Memory B cell (primary cell): Measurements from ENCODE around the gene HPCAL1.
"Not testable (repeated sequence)": the region's sequence is repeated elsewhere in the genome, so short reads cannot be mapped to it uniquely, and the experiment has no call there.

ENCODE experiments used
- ATAC-seq: fragments of 150-1000 bp; cut with Tn5 transposase; 2 replicates; pipeline ENCODE4 v1.10.0; 2021; ENCODE audit warnings: low read depth, mild to moderate bottlenecking, moderate library complexity
- DNase-seq, 2 donors: peaks; one replicate each; pipeline ENCODE4 v3.0.0; 2022; ENCODE audit warnings: low spot score in 2 of 2
- H3K27ac Mint-ChIP-seq: one replicate; pipeline ENCODE4 v1.8.0; 2022; ENCODE audit warnings: mild to moderate bottlenecking, moderate library complexity, mixed read lengths
- H3K27me3 Mint-ChIP-seq: one replicate; pipeline ENCODE4 v1.8.0; 2022; ENCODE audit warnings: mixed read lengths
- H3K36me3 Mint-ChIP-seq: one replicate; pipeline ENCODE4 v1.8.0; 2022; ENCODE audit warnings: mild to moderate bottlenecking, mixed read lengths
- H3K4me1 Mint-ChIP-seq: one replicate; pipeline ENCODE4 v1.8.0; 2022; ENCODE audit warnings: mixed read lengths
- H3K4me3 Mint-ChIP-seq: one replicate; pipeline ENCODE4 v1.8.0; 2022; ENCODE audit warnings: mild to moderate bottlenecking, moderate library complexity, mixed read lengths
- H3K9me3 Mint-ChIP-seq: one replicate; pipeline ENCODE4 v1.8.0; 2022; ENCODE audit warnings: mixed read lengths

The HPCAL1 gene

DNA sequence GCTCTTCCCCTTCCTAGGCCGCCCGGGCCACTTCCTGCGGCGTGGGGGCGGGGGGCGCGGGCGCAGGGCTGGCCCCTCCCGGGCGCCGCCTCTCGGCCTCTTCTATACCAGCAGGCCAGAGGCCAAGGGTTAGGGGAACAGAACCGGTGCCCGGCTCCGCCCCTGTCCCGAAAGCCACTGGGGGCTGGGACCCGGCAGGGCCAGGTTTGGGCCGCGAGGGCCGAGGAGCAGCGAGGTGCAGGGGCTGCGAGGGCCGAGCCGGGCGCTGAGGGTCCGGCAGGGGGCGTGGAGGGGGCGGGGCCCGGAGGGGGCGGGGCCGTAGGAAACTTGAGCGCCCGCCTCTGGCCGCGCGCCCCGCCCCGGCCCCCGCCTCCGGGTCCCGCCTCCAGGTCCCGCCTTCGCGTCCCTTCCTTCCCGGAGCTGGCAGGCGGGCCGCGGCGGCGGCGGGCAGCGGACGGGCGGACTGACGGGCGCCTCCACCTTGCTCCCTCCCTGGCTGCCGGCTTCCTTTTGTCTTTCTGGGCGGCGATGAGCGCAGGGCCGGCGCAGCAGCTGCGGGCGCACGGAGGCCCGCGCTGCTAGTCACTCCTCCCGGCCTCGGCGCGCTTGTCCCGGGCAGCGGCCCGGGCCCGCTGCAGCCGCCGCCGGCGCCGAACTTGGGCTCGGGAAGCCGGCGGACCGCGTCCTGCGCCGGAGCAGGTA, at the start of gene HPCAL1:
TSS of gene HPCAL1 (plus strand) at position 426 of the 702 bp plus-strand sequence. CDS start 116,854 bp downstream, outside the sequence.
- peak within 1 kb of the TSS; percentile 99 for H3K4me3 Mint-ChIP-seq
- H3K4me1 Mint-ChIP-seq = peaks cover 31% of the 10 kb centered on the region
- DNase-seq (peak; percentile 83 to 90), ATAC-seq (peak; percentile 72)
- H3K27me3 Mint-ChIP-seq = no peaks in the 10 kb centered on the region
- no peaks in the 10 kb centered on the region for H3K36me3 Mint-ChIP-seq
- H3K27ac Mint-ChIP-seq = peak within 1 kb of the TSS; percentile 63
- H3K9me3 Mint-ChIP-seq = peaks cover 2% of the 10 kb centered on the region

DNA sequence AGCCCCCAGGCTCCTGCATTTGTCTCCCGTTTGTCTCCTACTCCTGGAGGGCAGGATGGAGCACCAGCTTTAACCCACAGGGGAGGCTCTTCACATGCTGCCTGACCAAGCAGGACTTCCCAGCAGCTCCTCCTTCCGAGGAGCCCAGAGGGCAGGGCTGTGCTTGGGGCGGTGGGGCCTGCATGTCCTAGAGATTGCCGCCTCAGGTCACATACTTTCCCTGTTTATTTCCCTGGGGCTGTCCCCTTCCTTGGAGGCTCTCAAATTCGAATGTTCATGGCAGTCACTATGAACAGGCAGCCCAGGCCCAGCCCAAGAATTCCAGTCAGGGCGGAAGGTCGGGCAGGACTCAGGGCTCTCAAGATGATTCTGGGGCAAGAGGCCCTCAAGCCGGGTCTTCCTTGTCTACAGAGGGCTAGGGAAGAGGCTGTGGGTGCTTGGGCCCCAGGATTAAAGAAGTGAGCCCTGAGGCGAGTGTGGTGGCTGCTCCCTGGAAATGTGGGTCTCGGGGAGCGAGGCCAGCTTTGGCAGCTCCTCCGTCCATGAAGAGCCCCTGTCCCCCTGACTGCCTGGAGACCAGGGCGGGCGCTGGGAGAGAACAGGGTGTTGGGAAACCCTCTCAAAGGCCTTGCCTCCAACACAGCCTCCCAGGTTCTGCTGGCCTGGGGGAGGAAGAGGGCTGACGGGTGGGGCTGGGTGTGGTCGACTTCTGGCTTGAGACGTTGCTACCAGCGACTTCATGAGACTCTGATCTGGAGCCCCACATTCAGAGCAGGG, 48.9 kb upstream of the HPCAL1 start:
- Mint-ChIP-seq H3K9me3 (peaks cover 12% of the 10 kb centered on the region), H3K4me1 (peaks cover 4% of the 10 kb centered on the region), H3K27me3 (peaks cover 7% of the 10 kb centered on the region), H3K27ac (no peak overlapping the region), H3K36me3 (peaks cover 6% of the 10 kb centered on the region), H3K4me3 (no peak overlapping the region)
- DNase-seq = no peak
- ATAC-seq = no peak

DNA sequence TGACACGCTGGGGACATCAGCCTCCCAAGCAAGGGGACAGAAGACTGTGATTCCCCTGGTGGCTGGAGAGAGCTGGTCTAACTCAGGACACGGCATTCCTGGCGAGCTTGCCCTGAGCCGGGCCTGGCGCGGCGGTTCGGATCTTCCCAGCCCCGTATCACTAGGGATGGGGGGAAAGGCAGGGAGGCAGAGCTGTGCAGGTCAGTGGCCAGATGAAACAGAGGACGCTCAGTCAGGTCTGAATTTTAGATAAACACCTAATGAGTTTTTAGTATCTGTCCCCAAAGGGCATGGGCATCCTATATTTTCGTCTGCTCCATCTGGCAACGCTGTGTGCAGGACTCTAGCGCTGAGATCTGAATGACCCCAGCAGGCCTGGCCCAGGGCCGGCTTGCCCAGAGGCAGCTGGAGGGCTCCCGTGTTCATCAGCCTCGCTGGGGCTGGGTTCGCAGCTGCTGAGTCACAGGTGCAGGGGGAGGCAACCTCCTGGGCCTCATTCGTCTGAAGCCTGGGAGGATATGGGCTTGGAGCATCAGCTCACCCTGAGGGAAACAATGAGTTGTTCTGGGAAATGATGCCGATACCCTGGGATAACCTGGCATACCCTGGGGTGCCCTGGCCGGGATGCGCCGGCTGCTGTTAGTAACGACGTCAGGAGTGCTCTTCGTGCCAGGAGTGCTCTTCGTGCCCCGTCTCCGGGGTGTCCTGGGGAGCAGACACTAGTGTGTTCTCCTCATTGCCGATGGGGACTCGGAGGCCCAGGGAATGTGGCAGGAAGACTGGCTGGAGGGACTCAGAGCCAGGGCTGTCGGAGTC, 48.1 kb upstream of the HPCAL1 start:
- Mint-ChIP-seq H3K27me3 (peaks cover 7% of the 10 kb centered on the region), H3K4me3 (no peak overlapping the region), H3K4me1 (peaks cover 4% of the 10 kb centered on the region), H3K9me3 (peaks cover 12% of the 10 kb centered on the region), H3K36me3 (peaks cover 6% of the 10 kb centered on the region), H3K27ac (no peak overlapping the region)
- ATAC-seq = no peak
- DNase-seq = no peak

DNA sequence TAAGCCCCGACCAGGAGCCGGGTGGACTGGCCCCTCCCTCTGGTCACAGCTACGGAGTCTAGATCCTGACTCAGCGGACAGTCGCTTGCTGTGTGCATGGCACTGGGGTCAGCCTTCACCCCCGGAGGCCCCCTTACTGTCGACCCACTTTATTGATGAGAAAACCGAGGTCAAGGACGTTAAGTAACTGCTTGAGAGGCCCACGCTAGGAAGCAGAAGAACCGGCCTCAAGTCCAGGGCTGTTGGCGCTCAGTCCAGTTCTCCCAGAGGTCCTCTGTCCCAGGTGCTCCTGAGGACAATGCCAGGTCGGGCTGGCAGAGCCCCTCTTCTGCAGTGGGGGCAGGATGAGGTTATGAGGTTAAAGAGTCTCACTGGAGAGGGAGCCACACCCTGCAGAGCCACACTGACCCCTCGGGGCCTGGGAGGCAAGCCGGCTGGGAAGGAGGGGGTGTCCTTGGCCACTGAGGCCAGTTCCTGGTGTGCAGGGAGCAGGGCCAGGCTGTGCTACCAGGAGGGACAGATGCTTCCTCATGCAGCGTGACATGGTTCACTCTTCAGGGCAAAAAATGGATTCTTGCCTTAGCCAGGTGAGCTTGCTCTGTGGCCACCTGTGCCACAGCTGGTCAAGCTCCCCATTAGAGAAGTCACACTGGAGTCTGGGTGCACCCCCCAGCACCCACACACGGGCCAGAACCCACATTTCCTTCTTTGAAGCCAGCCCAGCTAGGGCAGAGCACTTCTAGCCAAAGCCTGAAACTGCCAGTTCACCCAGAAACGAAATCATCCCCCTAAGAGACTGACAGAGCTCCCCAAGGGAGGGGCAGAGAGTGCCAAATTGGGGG, 47.3 kb upstream of the HPCAL1 start:
- no peak for ATAC-seq
- H3K9me3 Mint-ChIP-seq = peaks cover 8% of the 10 kb centered on the region
- H3K27ac Mint-ChIP-seq = no peak overlapping the region
- DNase-seq = no peak
- H3K27me3 Mint-ChIP-seq = peaks cover 7% of the 10 kb centered on the region
- H3K36me3 Mint-ChIP-seq = peaks cover 4% of the 10 kb centered on the region
- peaks cover 4% of the 10 kb centered on the region for H3K4me1 Mint-ChIP-seq
- H3K4me3 Mint-ChIP-seq = no peak overlapping the region

DNA sequence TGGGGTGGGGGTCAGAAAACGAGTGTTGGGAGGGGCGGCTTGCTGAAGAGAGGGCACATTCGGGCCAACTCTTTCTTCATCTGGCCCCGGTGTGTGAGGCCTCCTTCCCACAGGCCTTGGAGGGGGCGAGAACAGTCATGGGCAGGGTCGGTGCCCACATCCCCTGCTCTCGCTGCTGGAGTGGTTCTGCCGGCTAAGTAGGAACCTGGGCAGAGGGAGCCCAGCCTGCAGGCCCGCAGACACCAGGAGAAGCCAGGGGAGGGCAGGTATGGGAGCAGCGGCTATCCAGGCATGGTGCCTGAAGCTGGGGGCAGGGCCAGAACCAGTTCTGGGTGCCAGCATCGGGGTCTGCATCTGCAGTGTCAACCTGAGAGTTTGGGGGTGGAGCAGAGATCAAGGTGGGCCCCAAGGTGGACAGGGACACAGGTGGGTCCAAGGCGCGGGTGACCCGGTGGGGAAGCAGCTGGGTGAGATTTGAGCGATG, 46.6 kb upstream of the HPCAL1 start:
- no peaks in the 10 kb centered on the region for H3K36me3 Mint-ChIP-seq
- H3K27ac Mint-ChIP-seq = no peak overlapping the region
- peaks cover 4% of the 10 kb centered on the region for H3K4me1 Mint-ChIP-seq
- DNase-seq = no peak
- no peak for ATAC-seq
- H3K4me3 Mint-ChIP-seq = no peak overlapping the region
- H3K9me3 Mint-ChIP-seq = peaks cover 3% of the 10 kb centered on the region
- peaks cover 7% of the 10 kb centered on the region for H3K27me3 Mint-ChIP-seq

DNA sequence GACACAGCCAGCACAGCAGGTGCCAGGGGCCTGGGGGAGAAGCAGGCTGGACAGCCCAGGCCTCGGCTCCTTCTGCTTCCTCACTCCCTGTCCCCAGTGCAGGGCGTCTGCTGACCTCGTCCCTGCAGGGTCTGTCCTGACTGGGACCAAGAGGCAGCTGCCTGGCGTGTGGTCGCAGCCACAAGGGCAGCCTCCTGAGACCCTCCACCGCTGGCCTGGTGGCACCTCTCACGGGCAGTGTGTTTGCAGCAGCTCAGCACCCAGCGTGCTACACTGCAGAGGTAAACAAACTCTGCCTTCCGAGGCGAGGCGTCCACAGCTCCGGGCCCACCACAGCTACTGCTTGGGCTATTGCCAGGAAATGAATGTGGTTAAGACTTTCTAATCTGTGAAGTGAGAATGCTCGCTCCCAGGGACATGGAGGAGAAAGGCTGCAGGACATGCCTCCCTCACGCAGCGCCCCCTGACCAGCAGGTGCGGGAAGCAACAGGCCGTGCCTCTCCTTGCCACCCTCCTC, 46.1 kb upstream of the HPCAL1 start:
- no peak overlapping the region for H3K27ac Mint-ChIP-seq
- DNase-seq (no peak), ATAC-seq (no peak)

DNA sequence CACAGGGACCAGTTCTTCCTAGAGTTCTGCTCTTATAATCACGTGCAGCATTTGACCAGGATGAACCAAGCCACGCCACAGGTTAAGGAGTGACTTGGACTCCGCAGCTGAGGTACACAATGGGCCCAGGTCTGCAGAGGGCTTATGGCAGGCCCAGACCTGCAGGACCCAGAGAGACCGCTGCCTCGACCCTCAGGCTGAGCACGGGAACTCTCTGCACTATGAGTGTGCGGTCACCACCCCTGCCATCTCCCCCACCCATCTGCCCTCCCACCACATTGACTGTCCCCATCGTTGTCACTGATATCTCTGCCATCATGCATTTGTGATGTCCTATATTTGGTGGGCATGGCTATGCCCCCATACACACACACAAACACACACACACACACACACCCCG, 45.7 kb upstream of the HPCAL1 start:
- H3K4me1 Mint-ChIP-seq = peaks cover 4% of the 10 kb centered on the region
- H3K4me3 Mint-ChIP-seq = no peak overlapping the region
- no peaks in the 10 kb centered on the region for H3K36me3 Mint-ChIP-seq
- no peak overlapping the region for H3K27ac Mint-ChIP-seq
- H3K27me3 Mint-ChIP-seq = peaks cover 7% of the 10 kb centered on the region
- H3K9me3 Mint-ChIP-seq = no peaks in the 10 kb centered on the region
- DNase-seq = no peak
- no peak for ATAC-seq

More for the DNA sequence above, 46.1 kb upstream of the HPCAL1 start:
- Mint-ChIP-seq H3K9me3 (peaks cover 2% of the 10 kb centered on the region), H3K27me3 (peaks cover 7% of the 10 kb centered on the region), H3K36me3 (no peaks in the 10 kb centered on the region), H3K4me3 (no peak overlapping the region), H3K4me1 (peaks cover 4% of the 10 kb centered on the region)

DNA sequence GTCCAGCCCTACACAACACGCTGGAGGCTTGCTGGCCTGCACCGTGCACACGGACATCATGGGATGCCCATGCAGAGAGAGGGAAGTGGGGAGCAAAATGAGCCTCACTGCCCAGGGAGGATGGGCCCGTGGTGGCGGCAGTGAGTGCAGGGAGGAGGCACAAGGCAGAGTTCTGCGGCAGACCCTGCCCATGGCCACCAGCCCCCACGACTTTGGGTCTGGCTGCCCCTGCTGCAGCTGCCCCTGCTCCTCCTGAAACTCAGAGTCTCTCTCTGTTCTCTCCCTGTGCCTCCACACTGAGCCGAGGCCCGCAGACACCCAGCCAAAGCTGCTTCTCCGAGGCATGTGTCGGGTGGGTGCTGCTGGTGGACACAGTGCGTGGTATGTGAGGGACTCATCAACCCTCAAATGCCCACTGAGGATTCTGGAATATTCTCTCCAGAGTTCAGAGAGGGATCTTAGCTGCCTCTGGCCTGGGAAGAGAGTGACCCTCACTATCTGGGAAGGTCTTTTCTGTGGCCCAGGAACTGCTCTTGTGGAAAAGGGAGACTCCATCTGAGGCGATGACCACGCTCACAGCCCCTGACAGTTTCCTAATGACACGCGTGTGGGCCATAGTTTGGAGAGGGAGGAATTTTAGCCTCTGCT, 45.1 kb upstream of the HPCAL1 start:
- Mint-ChIP-seq H3K4me1 (peaks cover 4% of the 10 kb centered on the region), H3K27me3 (peaks cover 7% of the 10 kb centered on the region), H3K36me3 (no peaks in the 10 kb centered on the region), H3K9me3 (no peaks in the 10 kb centered on the region), H3K27ac (no peak overlapping the region), H3K4me3 (no peak overlapping the region)
- ATAC-seq (no peak), DNase-seq (no peak)

DNA sequence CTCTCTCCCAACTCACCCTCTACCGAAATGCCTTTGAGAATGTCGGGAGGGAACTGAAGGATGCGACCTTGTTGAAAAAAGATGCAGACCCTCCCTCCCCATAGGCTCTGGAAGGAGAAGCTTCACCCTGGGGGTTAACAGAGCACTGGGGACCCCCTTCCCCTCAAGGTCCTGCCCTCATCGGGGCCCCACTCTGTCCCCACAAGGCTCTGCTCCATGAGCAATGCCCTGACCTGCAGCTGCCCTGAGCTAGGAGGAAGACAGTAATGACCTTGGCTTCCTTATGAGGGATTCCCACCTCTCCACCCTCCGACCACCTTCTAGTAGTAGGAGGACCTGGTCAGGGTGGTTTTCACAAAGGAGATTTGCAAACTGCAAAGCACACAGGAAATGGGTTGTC, 44.4 kb upstream of the HPCAL1 start:
- Mint-ChIP-seq H3K36me3 (no peaks in the 10 kb centered on the region), H3K4me3 (no peak overlapping the region), H3K9me3 (no peaks in the 10 kb centered on the region), H3K27ac (no peak overlapping the region), H3K27me3 (peaks cover 7% of the 10 kb centered on the region), H3K4me1 (peaks cover 3% of the 10 kb centered on the region)
- no peak for DNase-seq
- ATAC-seq = no peak

DNA sequence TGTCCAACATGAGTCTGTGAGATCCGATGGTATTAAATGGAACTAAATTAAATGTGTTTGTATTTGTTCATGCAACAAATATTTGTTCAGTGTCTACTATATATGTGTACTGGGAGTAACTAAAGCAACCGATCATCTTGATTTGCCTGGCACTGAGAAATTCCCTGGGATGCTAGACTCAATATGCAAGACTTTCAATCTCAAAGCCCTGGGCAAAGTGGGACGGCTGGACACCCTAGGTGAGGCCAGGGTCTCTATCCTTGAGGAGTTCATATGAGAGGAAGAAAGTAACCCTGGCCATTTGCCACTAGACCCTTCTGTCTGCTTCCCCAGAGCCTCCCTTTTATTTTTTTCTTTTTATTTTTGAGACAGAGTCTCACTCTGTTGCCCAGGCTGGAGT, 44.0 kb upstream of the HPCAL1 start:
- H3K36me3 Mint-ChIP-seq = no peaks in the 10 kb centered on the region
- H3K9me3 Mint-ChIP-seq = no peaks in the 10 kb centered on the region
- H3K27ac Mint-ChIP-seq = no peak overlapping the region
- peaks cover 7% of the 10 kb centered on the region for H3K27me3 Mint-ChIP-seq
- ATAC-seq (no peak), DNase-seq (no peak)
- no peaks in the 10 kb centered on the region for H3K4me1 Mint-ChIP-seq
- no peak overlapping the region for H3K4me3 Mint-ChIP-seq

DNA sequence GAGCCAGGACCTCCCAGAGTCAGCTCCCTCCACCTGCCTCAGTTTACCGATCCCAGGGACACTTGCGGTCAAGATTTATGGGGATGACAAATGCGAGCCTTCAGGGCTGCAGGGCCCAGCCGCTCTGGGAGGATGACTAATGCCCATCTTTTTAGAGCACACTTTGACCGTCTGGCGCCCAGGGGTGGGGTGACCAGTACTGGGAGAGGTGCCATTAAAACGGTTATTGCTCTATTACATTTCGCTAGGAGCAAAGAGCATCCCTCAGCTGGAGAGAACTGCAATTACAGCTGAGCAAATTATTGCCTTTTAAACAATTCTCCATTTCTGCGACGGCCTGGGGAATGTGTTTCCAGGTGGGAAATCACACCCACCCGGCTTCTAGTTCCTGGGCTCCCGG, 42.6 kb upstream of the HPCAL1 start:
- no peak overlapping the region for H3K27ac Mint-ChIP-seq
- no peaks in the 10 kb centered on the region for H3K36me3 Mint-ChIP-seq
- H3K9me3 Mint-ChIP-seq = no peaks in the 10 kb centered on the region
- no peaks in the 10 kb centered on the region for H3K4me1 Mint-ChIP-seq
- DNase-seq = no peak
- no peak for ATAC-seq
- peaks cover 10% of the 10 kb centered on the region for H3K27me3 Mint-ChIP-seq
- no peak overlapping the region for H3K4me3 Mint-ChIP-seq

DNA sequence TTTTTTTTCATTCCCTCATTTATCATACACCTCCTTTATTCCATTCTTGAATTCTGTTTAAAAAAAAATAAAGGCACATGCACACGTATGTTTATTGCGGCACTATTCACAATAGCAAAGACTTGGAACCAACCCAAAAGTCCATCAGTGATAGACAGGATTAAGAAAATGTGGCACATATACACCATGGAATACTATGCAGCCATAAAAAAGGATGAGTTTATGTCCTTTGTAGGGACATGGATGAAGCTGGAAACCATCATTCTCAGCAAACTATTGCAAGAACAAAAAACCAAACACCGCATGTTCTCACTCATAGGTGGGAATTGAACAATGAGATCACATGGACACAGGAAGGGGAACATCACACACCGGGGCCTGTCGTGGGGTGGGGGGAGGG, 39.2 kb upstream of the HPCAL1 start:
- not testable (repeated sequence) for H3K27me3 Mint-ChIP-seq, H3K4me1 Mint-ChIP-seq

More for the DNA sequence above, 39.2 kb upstream of the HPCAL1 start:
- not testable (repeated sequence) for H3K27ac Mint-ChIP-seq, DNase-seq, H3K36me3 Mint-ChIP-seq, H3K4me3 Mint-ChIP-seq, H3K9me3 Mint-ChIP-seq, ATAC-seq
